Measurements from ENCODE around the gene SIGMAR1. TPM values are rescaled to one million over a fixed set of nuclear protein-coding genes. Genes with fewer than 3 reads are reported as not detected.

Gene SIGMAR1
- total RNA-seq, 1 experiment from 2014 or later: 165 TPM

- no peak for DNase-seq (ENCODE audit: low spot score)
- ChIA-PET POLR2A (ENCODE audit: low non-redundant PET) (no interaction called here), CTCF (no interaction called here)
- Histone ChIP-seq H3K27me3 (replicated peaks; ENCODE audit: insufficient read depth, low read depth, low read length, poor library complexity) (no peaks in the 10 kb centered on the region), H3K27ac (ENCODE audit: low read depth, low read length, poor library complexity, severe bottlenecking) (no peak overlapping the region), H3K9me3 (ENCODE audit: low read depth, low read length, poor library complexity, severe bottlenecking) (no peaks in the 10 kb centered on the region), H3K4me3 (ENCODE audit: low read depth, low read length, poor library complexity, severe bottlenecking) (no peak overlapping the region), H3K36me3 (ENCODE audit: insufficient read depth, low read length, poor library complexity, severe bottlenecking) (no peaks in the 10 kb centered on the region), H3K4me1 (ENCODE audit: insufficient read depth, low read length, poor library complexity, severe bottlenecking) (peaks cover 25% of the 10 kb centered on the region)
- BruUV-seq (replicated peaks): no TSS peak
- TF ChIP-seq CTCF (conservative IDR thresholded peaks at IDR 0.05; ENCODE audit: low read depth, low read length) (no peak), EZH2 (IDR thresholded peaks at IDR 0.05; ENCODE audit: borderline replicate concordance, low read depth, low read length, poor library complexity, severe bottlenecking) (no peak)
- intact Hi-C loops (cut with micrococcal nuclease; ENCODE audit: unreplicated experiment): no loop called here
Observed at GRCh38 chr9:34656992-34657391, 19.4 kb upstream of the SIGMAR1 start.

DNA sequence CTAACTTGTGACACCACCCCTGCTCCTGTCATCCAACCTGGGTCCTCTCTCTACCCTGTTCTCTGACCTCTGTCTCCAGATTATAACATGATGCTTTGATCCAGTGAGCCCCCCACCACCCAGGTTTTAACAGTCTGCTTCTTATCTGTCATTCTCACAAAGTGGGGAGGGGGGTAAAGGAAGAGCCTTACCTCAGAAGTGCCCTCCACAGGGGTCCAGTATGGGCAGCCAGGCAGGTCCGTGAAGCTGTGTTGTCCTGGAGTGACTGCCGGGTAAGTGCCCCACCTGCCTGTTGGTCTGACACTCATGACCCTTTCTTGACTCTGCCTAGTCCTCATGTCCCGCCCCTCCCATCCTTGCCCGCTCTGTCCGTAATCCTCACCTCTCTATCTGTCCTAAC is 17.8 kb upstream of the SIGMAR1 start:
- TF ChIP-seq CTCF (conservative IDR thresholded peaks at IDR 0.05; ENCODE audit: low read depth, low read length): no peak
- TF ChIP-seq EZH2 (IDR thresholded peaks at IDR 0.05; ENCODE audit: borderline replicate concordance, low read depth, low read length, poor library complexity, severe bottlenecking): no peak
- Histone ChIP-seq H3K36me3 (ENCODE audit: insufficient read depth, low read length, poor library complexity, severe bottlenecking) (no peaks in the 10 kb centered on the region), H3K4me3 (ENCODE audit: low read depth, low read length, poor library complexity, severe bottlenecking) (no peak overlapping the region), H3K27me3 (replicated peaks; ENCODE audit: insufficient read depth, low read depth, low read length, poor library complexity) (no peaks in the 10 kb centered on the region), H3K4me1 (ENCODE audit: insufficient read depth, low read length, poor library complexity, severe bottlenecking) (peaks cover 25% of the 10 kb centered on the region), H3K27ac (ENCODE audit: low read depth, low read length, poor library complexity, severe bottlenecking) (no peak overlapping the region), H3K9me3 (ENCODE audit: low read depth, low read length, poor library complexity, severe bottlenecking) (no peaks in the 10 kb centered on the region)
- no TSS peak for BruUV-seq (replicated peaks)
- intact Hi-C loops (cut with micrococcal nuclease; ENCODE audit: unreplicated experiment): no loop called here
- no peak for DNase-seq (ENCODE audit: low spot score)
- ChIA-PET POLR2A (ENCODE audit: low non-redundant PET) (no interaction called here), CTCF (no interaction called here)

GRCh38 chr9:34654323-34655051 is 16.9 kb upstream of the SIGMAR1 start:
- TF ChIP-seq CTCF (conservative IDR thresholded peaks at IDR 0.05; ENCODE audit: low read depth, low read length) (no peak), EZH2 (IDR thresholded peaks at IDR 0.05; ENCODE audit: borderline replicate concordance, low read depth, low read length, poor library complexity, severe bottlenecking) (no peak)
- Histone ChIP-seq H3K4me1 (ENCODE audit: insufficient read depth, low read length, poor library complexity, severe bottlenecking) (peaks cover 25% of the 10 kb centered on the region), H3K27ac (ENCODE audit: low read depth, low read length, poor library complexity, severe bottlenecking) (peak overlapping the region; percentile 74), H3K27me3 (replicated peaks; ENCODE audit: insufficient read depth, low read depth, low read length, poor library complexity) (no peaks in the 10 kb centered on the region), H3K9me3 (ENCODE audit: low read depth, low read length, poor library complexity, severe bottlenecking) (no peaks in the 10 kb centered on the region), H3K36me3 (ENCODE audit: insufficient read depth, low read length, poor library complexity, severe bottlenecking) (no peaks in the 10 kb centered on the region), H3K4me3 (ENCODE audit: low read depth, low read length, poor library complexity, severe bottlenecking) (no peak overlapping the region)
- DNase-seq (ENCODE audit: low spot score): peak; percentile 72
- BruUV-seq (replicated peaks): no TSS peak
- ChIA-PET CTCF (no interaction called here), POLR2A (ENCODE audit: low non-redundant PET) (no interaction called here)
- intact Hi-C loops (cut with micrococcal nuclease; ENCODE audit: unreplicated experiment): no loop called here
